Endothelial cell of umbilical vein (primary cell): Measurements from ENCODE around the gene PCSK9. TPM values are rescaled to one million over a fixed set of nuclear protein-coding genes. Genes with fewer than 3 reads are reported as not detected.

Experiments
- BruUV-seq: library from RNA; stranded (reverse); fragments of 400-500 nt; replicated peaks from 2 replicates; lab custom pipeline; 2021; lab: Mats Ljungman, UMichigan
- CTCF ChIA-PET: fragments of 300-600, 350-600 bp; sonication (Branson Sonifier 250); formaldehyde crosslinking; loops from one replicate; lab custom pipeline; 2021; ENCODE audit warnings: antibody characterized with exemption, inconsistent platforms; lab: Charles Lee
- POLR2A ChIA-PET: fragments of 300-600, 350-600 bp; sonication (Branson Sonifier 250); formaldehyde crosslinking; loops from one replicate; lab custom pipeline; 2021; ENCODE audit warnings: antibody characterized with exemption, inconsistent platforms; lab: Charles Lee
- DNase-seq: peaks from one replicate; pipeline ENCODE4 v3.0.0-alpha.2; 2011; ENCODE audit warnings: low read depth, low spot score
- FAIRE-seq: peaks from 2 replicates; lab custom pipeline; 2011; peaks lifted over from hg19 to GRCh38; lab: Jason Lieb, UNC
- H2AFZ ChIP-seq: 2 replicates; pipeline ENCODE4 v1.6.0; 2012; ENCODE audit warnings: low read depth, low read length, control low read depth, inconsistent platforms
- H3K27ac ChIP-seq: 2 replicates; pipeline ENCODE4 v1.5.1; 2011; ENCODE audit warnings: low read depth, mild to moderate bottlenecking, control low read depth, low read length, moderate library complexity; ENCODE audit not compliant: insufficient read depth
- H3K27me3 ChIP-seq, 2 experiments: 2 replicates each; pipeline versions ENCODE4 v1.6.0 to v1.6.1; 2011; ENCODE audit warnings: low read length in 2 of 2, mixed read lengths in 1 of 2; ENCODE audit not compliant: control insufficient read depth in 2 of 2, insufficient read depth in 2 of 2
- H3K36me3 ChIP-seq, 2 experiments: 2 replicates in 1 of 2; 3 replicates in 1 of 2; pipeline ENCODE4 v1.5.1; 2011; ENCODE audit warnings: low read length in 2 of 2, mild to moderate bottlenecking in 1 of 2, moderate library complexity in 1 of 2; ENCODE audit not compliant: control insufficient read depth in 2 of 2, insufficient read depth in 2 of 2; ENCODE audit errors: extremely low read depth in 1 of 2
- H3K4me1 ChIP-seq: 3 replicates; pipeline ENCODE4 v1.5.1; 2011; ENCODE audit warnings: mild to moderate bottlenecking, low read length; ENCODE audit not compliant: control insufficient read depth, insufficient read depth; ENCODE audit errors: extremely low read depth
- H3K4me2 ChIP-seq: 2 replicates; pipeline ENCODE4 v1.6.1; 2011; ENCODE audit warnings: low read length, control low read depth, mixed read lengths; ENCODE audit not compliant: insufficient read depth
- H3K4me3 ChIP-seq, 3 experiments: fragments of 200-600 bp in 1 of 3; sonication (generic), shearing (Covaris generic) in 1 of 3; replicated peaks in 1 of 3; 2 replicates each; pipeline ENCODE4 v1.5.1; 2011 to 2016; ENCODE audit warnings: control low read depth in 3 of 3, low read length in 3 of 3, mild to moderate bottlenecking in 2 of 3, inconsistent platforms in 1 of 3, low read depth in 1 of 3, moderate library complexity in 1 of 3; ENCODE audit not compliant: insufficient read depth in 1 of 3
- H3K79me2 ChIP-seq: 2 replicates; pipeline ENCODE4 v1.6.0; 2012; ENCODE audit warnings: low read length, inconsistent platforms; ENCODE audit not compliant: control insufficient read depth, insufficient read depth
- H3K9ac ChIP-seq: replicated peaks from 2 replicates; pipeline ENCODE3; 2011; ENCODE audit warnings: low read length, control low read depth; ENCODE audit not compliant: insufficient read depth; ENCODE audit errors: extremely low read depth
- H3K9me1 ChIP-seq: replicated peaks from 3 replicates; pipeline ENCODE4 v1.6.0; 2011; ENCODE audit warnings: mild to moderate bottlenecking, low read length; ENCODE audit not compliant: control insufficient read depth, insufficient read depth; ENCODE audit errors: extremely low read depth
- H3K9me3 ChIP-seq: replicated peaks from 2 replicates; pipeline ENCODE4 v1.5.1; 2012; ENCODE audit warnings: low read length, inconsistent platforms; ENCODE audit not compliant: control insufficient read depth, insufficient read depth
- H4K20me1 ChIP-seq: replicated peaks from 2 replicates; pipeline ENCODE3; 2011; ENCODE audit warnings: mild to moderate bottlenecking, low read length; ENCODE audit not compliant: control insufficient read depth, insufficient read depth; ENCODE audit errors: extremely low read depth
- CTCF ChIP-seq, 2 donors: IDR thresholded peaks; 1 replicate in 1 of 2; 2 replicates in 1 of 2; pipeline ENCODE4 v1.5.1; 2011; ENCODE audit warnings: low read length in 2 of 2, mild to moderate bottlenecking in 2 of 2, moderate library complexity in 2 of 2, control low read depth in 1 of 2, inconsistent platforms in 1 of 2, low read depth in 1 of 2; ENCODE audit not compliant: insufficient read depth in 1 of 2; ENCODE audit errors: extremely low read depth in 1 of 2
- EZH2 ChIP-seq: IDR thresholded peaks from 2 replicates; pipeline ENCODE4 v1.6.1; 2012; ENCODE audit warnings: borderline replicate concordance, low read depth, mild to moderate bottlenecking, moderate library complexity, low read length, inconsistent platforms; ENCODE audit not compliant: severe bottlenecking
- FOS ChIP-seq: IDR thresholded peaks from 2 replicates; pipeline ENCODE4 v1.6.1; 2011; ENCODE audit warnings: mild to moderate bottlenecking, low read length, moderate library complexity, borderline replicate concordance; ENCODE audit not compliant: insufficient read depth
- GATA2 ChIP-seq: IDR thresholded peaks from 2 replicates; pipeline ENCODE4 v1.7.0; 2011; ENCODE audit warnings: low read depth, mild to moderate bottlenecking, moderate library complexity, mixed read lengths, low read length; ENCODE audit not compliant: insufficient read length, insufficient read depth
- JUN ChIP-seq: IDR thresholded peaks from 2 replicates; pipeline ENCODE4 v1.6.1; 2011; ENCODE audit warnings: borderline replicate concordance, low read depth; ENCODE audit not compliant: insufficient read length, insufficient read depth
- MAX ChIP-seq: IDR thresholded peaks from 2 replicates; pipeline ENCODE4 v1.6.1; 2011; ENCODE audit not compliant: insufficient read depth, insufficient read length
- POLR2AphosphoS5 ChIP-seq: IDR thresholded peaks from 2 replicates; pipeline ENCODE4 v1.6.1; 2012; ENCODE audit warnings: low read depth, mild to moderate bottlenecking, control low read depth, low read length, moderate library complexity; ENCODE audit not compliant: insufficient read depth
- dilution Hi-C: fragments of 300-500 bp; cut with MboI; formaldehyde crosslinking; loops from one replicate; pipeline ENCODE4 v1.15.0; 2019; ENCODE audit warnings: low sequenced_read_pairs; ENCODE audit not compliant: extremely low pct_ligation_motif_present
- intact Hi-C: fragments of 100-400 bp; cut with micrococcal nuclease; formaldehyde crosslinking; loops from one replicate; pipeline ENCODE4 v1.10.0; 2022
- polyA plus RNA-seq, 4 experiments: library from polyadenylated mRNA; depleted of rRNA in 3 of 4; stranded (reverse) in 3 of 4; unstranded in 1 of 4; fragments of >200 nt; gene quantifications; 2 replicates each; pipeline versions ENCODE4 v1.2.1 to v1.2.3, GENCODE V29; 2011 to 2012; ENCODE audit warnings: missing spikeins in 1 of 4
- total RNA-seq: library from RNA; stranded (reverse); gene quantifications from 2 replicates; pipeline ENCODE4 v1.2.3, GENCODE V29; 2021

PCSK9 gene
- total and polyA plus RNA-seq, 2 donors (not counting 3 experiments of a cell fraction or from before 2014, with no cell fraction given) = 0.17 to 0.35 TPM

- Histone ChIP-seq H2AFZ (no peak overlapping the region), H3K4me3 (no peak overlapping the region), H3K4me1 (no peaks in the 10 kb centered on the region), H3K9me1 (no peaks in the 10 kb centered on the region), H3K79me2 (no peaks in the 10 kb centered on the region), H3K9me3 (no peaks in the 10 kb centered on the region), H3K36me3 (peaks cover 10 to 20% of the 10 kb centered on the region in 2 experiments), H4K20me1 (no peaks in the 10 kb centered on the region), H3K9ac (no peak overlapping the region), H3K4me2 (no peak overlapping the region), H3K27ac (no peak overlapping the region), H3K27me3 (no peaks in the 10 kb centered on the region)
- dilution Hi-C loops = no loop called here
- POLR2A ChIA-PET = no interaction called here
- FAIRE-seq (no peak), DNase-seq (no peak)
- TF ChIP-seq JUN = no peak
- no peak for TF ChIP-seq POLR2AphosphoS5
- no peak for TF ChIP-seq CTCF (IDR thresholded peaks at IDR 0.05; ENCODE audit: extremely low read depth in 1 of 2, insufficient read depth in 1 of 2, low read depth in 1 of 2, low read length in 2 of 2)
- TF ChIP-seq GATA2 = no peak
- no peak for TF ChIP-seq FOS
- no peak for TF ChIP-seq MAX
- no peak for TF ChIP-seq EZH2
- CTCF ChIA-PET = interaction anchor here (0.6 kb wide), 1 partner anchor 85 kb away, joined by 4 read pairs; no protein-coding TSS in a partner anchor
- no TSS peak for BruUV-seq
- intact Hi-C loops = no loop called here
Observed at GRCh38 chr1:55089683-55090082, 50.3 kb downstream of the PCSK9 start.
